Small intestine (tissue), 16 donors: Measurements from ENCODE around the gene SLITRK2. TPM values are rescaled to one million over a fixed set of nuclear protein-coding genes. Genes with fewer than 3 reads are reported as not detected.
A peak's percentile ranks its signal among the peaks of the same experiment; 100 is the strongest.

Experiments used
- DNase-seq, 2 donors: peaks; one replicate each; pipeline versions ENCODE4 v3.0.0 to v3.0.0-alpha.2; 2013
- FAIRE-seq: peaks from 2 replicates; lab custom pipeline; 2012; peaks lifted over from hg19 to GRCh38; lab: Jason Lieb, UNC
- H3K27ac ChIP-seq, 3 donors: one replicate each; pipeline ENCODE4 v1.5.1; 2013; ENCODE audit warnings: low read length in 2 of 3, mild to moderate bottlenecking in 2 of 3, control low read depth in 1 of 3, inconsistent platforms in 1 of 3, low read depth in 1 of 3, moderate library complexity in 1 of 3
- H3K27me3 ChIP-seq, 3 donors: one replicate each; pipeline ENCODE4 v1.6.1; 2013; ENCODE audit warnings: low read length in 3 of 3, inconsistent platforms in 1 of 3; ENCODE audit not compliant: control insufficient read depth in 3 of 3, insufficient read depth in 3 of 3
- H3K36me3 ChIP-seq, 3 donors: one replicate each; pipeline ENCODE4 v1.6.1; 2013; ENCODE audit warnings: low read length in 3 of 3, inconsistent platforms in 1 of 3, low read depth in 1 of 3, mild to moderate bottlenecking in 1 of 3, moderate library complexity in 1 of 3; ENCODE audit not compliant: control insufficient read depth in 3 of 3, insufficient read depth in 2 of 3
- H3K4me1 ChIP-seq, 3 donors: one replicate each; pipeline ENCODE4 v1.6.1; 2013; ENCODE audit warnings: low read length in 2 of 3, inconsistent platforms in 1 of 3, low read depth in 1 of 3, mild to moderate bottlenecking in 1 of 3, moderate library complexity in 1 of 3; ENCODE audit not compliant: control insufficient read depth in 3 of 3, insufficient read depth in 2 of 3
- H3K4me3 ChIP-seq, 3 donors: one replicate each; pipeline ENCODE4 v1.5.1; 2013; ENCODE audit warnings: low read length in 3 of 3, control low read depth in 1 of 3, inconsistent platforms in 1 of 3, low read depth in 1 of 3, mild to moderate bottlenecking in 1 of 3, moderate library complexity in 1 of 3
- H3K9me3 ChIP-seq, 2 donors: one replicate each; pipeline ENCODE4 v1.6.1; 2013; ENCODE audit warnings: low read depth in 1 of 2, low read length in 1 of 2; ENCODE audit not compliant: control insufficient read depth in 2 of 2, insufficient read depth in 1 of 2
- WGBS, 3 donors: extraction: QIAGEN DNeasy Blood & Tissue Kit; methylation state at CpG; one replicate each; pipeline ENCODE4 v1.1.7; 2013; 5-methylcytosine and 5-hydroxymethylcytosine counted together
- long read RNA-seq, 10 donors: transcript quantifications; one replicate each; lab custom pipeline, GENCODE V29; 2026
- polyA plus RNA-seq, 4 donors: library from polyadenylated mRNA; stranded (reverse) in 3 of 4; unstranded in 1 of 4; fragments of 200-250 nt in 3 of 4; fragments of 120-200 nt in 1 of 4; gene quantifications; one replicate each; pipeline versions ENCODE4 v1.2.1 to v1.2.3, GENCODE V29; 2013
- donor health status: healthy with polysubstance abuse.
- donor health status: control.
- donor health status: control.
- donor health status: Bipolar disorder and iron deficiency.
- donor health status: healthy.

SLITRK2 gene, protein sequence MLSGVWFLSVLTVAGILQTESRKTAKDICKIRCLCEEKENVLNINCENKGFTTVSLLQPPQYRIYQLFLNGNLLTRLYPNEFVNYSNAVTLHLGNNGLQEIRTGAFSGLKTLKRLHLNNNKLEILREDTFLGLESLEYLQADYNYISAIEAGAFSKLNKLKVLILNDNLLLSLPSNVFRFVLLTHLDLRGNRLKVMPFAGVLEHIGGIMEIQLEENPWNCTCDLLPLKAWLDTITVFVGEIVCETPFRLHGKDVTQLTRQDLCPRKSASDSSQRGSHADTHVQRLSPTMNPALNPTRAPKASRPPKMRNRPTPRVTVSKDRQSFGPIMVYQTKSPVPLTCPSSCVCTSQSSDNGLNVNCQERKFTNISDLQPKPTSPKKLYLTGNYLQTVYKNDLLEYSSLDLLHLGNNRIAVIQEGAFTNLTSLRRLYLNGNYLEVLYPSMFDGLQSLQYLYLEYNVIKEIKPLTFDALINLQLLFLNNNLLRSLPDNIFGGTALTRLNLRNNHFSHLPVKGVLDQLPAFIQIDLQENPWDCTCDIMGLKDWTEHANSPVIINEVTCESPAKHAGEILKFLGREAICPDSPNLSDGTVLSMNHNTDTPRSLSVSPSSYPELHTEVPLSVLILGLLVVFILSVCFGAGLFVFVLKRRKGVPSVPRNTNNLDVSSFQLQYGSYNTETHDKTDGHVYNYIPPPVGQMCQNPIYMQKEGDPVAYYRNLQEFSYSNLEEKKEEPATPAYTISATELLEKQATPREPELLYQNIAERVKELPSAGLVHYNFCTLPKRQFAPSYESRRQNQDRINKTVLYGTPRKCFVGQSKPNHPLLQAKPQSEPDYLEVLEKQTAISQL
- 1 to 10 TPM in 1 of 4 donors, under 1 TPM in 1, not detected in 2; 0.19 to 3.2 TPM for polyA plus RNA-seq
- long read RNA-seq, donor 1, full-length matches to known transcripts: 3 of 3 reads
- long read RNA-seq, donor 1, partial matches to known transcripts: 0 of 3 reads
- long read RNA-seq, donor 1, other reads (novel, unspliced or antisense): 0 of 3 reads
- long read RNA-seq, donor 2, full-length matches to known transcripts: 1 of 1 reads
- long read RNA-seq, donor 2, partial matches to known transcripts: 0 of 1 reads
- long read RNA-seq, donor 2, other reads (novel, unspliced or antisense): 0 of 1 reads
- long read RNA-seq, donor 3, full-length matches to known transcripts: 6 of 6 reads
- long read RNA-seq, donor 3, partial matches to known transcripts: 0 of 6 reads
- long read RNA-seq, donor 3, other reads (novel, unspliced or antisense): 0 of 6 reads
- long read RNA-seq, donor 4, full-length matches to known transcripts: 1 of 1 reads
- long read RNA-seq, donor 4, partial matches to known transcripts: 0 of 1 reads
- long read RNA-seq, donor 4, other reads (novel, unspliced or antisense): 0 of 1 reads
- long read RNA-seq, donor 5, full-length matches to known transcripts: 2 of 2 reads
- long read RNA-seq, donor 5, partial matches to known transcripts: 0 of 2 reads
- long read RNA-seq, donor 5, other reads (novel, unspliced or antisense): 0 of 2 reads
- long read RNA-seq, donor 6: 0 reads
- long read RNA-seq, donor 7, full-length matches to known transcripts: 4 of 4 reads
- long read RNA-seq, donor 7, partial matches to known transcripts: 0 of 4 reads
- long read RNA-seq, donor 7, other reads (novel, unspliced or antisense): 0 of 4 reads
- long read RNA-seq, donor 8, full-length matches to known transcripts: 2 of 2 reads
- long read RNA-seq, donor 8, partial matches to known transcripts: 0 of 2 reads
- long read RNA-seq, donor 8, other reads (novel, unspliced or antisense): 0 of 2 reads
- long read RNA-seq, donor 9: 0 reads
- long read RNA-seq, donor 10, full-length matches to known transcripts: 6 of 6 reads
- long read RNA-seq, donor 10, partial matches to known transcripts: 0 of 6 reads
- long read RNA-seq, donor 10, other reads (novel, unspliced or antisense): 0 of 6 reads

DNA sequence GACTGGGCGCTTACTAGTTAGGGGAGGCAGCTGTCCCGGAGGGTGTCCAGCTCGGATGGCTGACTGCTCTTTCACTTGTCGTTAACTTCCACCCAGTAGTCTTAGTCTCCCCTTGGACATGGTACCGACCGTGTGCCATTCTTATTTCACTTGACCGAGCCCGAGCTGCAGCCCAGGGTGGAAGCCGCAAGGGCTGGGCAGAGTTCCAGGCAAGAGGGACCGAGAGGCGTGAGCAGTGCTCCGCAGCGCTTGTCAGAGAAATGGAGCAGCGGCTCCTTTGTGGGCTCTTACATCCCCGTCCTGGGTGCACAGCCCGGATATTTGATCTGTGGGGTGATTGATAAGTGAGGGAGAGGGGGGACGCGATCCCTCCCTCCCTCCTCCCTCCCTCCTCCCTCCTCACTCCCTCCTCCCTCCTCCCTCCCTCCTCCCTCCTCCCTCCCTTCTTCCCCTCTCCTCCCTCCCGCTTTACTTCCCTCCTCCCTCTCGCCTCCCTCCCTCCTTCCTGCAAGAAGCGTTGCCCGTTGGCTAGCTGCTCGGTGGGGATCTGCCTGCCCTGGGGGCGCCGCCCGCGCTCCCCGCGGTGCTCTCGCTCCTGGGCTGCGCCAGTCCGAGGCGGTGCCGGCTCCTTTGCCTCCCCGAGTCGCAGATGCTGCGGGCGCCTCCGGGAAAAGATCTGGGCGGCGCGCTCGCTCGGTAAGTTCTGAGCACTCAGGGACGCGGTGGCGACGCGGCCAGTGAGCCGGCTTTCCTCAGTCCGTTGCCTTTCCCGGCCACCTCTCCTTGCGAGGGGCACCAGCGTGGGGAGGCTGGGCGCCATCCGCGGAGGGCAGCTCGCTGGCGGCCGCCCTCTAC lies at the start of gene SLITRK2:
SLITRK2 (plus strand) TSS at position 499 of the 855 bp plus-strand sequence. CDS start 4,597 bp downstream, outside the sequence.
- DNase-seq: peak in 1 of 2 donors; percentile 31
- FAIRE-seq: no peak
- H3K9me3 ChIP-seq: no peaks in the 10 kb centered on the region
- H3K27me3 ChIP-seq: peaks cover 0 to 59% (median 10%) of the 10 kb centered on the region in 3 donors
- WGBS, 3 donors: 0 to 44% (median 3%) methylated on average over 16 to 56 of the region's 60 CpGs
- H3K27ac ChIP-seq: no peak within 1 kb of the TSS
- no peaks in the 10 kb centered on the region for H3K36me3 ChIP-seq
- H3K4me1 ChIP-seq: no peaks in the 10 kb centered on the region
- H3K4me3 ChIP-seq: peak within 1 kb of the TSS in 1 of 3 donors; percentile 21

DNA sequence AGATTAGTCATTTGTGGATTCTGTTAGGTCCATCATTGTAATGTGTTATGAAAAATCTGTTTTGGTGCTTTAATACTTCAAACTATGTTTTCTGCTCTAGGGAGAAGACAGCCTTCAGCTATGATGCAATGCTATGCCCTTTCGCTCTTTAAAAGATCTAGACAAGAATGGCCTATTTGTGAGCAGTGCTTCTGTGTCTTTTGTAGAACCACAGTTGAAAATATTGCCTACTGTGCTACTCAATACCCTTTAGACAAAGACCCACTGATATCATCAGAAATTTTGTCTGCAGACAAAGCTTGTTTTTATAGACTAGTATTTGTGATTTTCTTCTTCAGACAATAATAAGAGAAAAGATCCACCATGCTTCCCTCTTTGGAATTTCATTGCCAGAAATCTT lies 44.6 kb upstream of the SLITRK2 start:
- FAIRE-seq (no peak), DNase-seq (no peak)
- Histone ChIP-seq H3K27ac (no peak overlapping the region), H3K27me3 (no peaks in the 10 kb centered on the region), H3K4me1 (no peaks in the 10 kb centered on the region), H3K36me3 (no peaks in the 10 kb centered on the region), H3K4me3 (no peak overlapping the region), H3K9me3 (no peaks in the 10 kb centered on the region)
- WGBS, 3 donors: 17 to 91% (median 60%) methylated on average over 1 of the region's 1 CpG

DNA sequence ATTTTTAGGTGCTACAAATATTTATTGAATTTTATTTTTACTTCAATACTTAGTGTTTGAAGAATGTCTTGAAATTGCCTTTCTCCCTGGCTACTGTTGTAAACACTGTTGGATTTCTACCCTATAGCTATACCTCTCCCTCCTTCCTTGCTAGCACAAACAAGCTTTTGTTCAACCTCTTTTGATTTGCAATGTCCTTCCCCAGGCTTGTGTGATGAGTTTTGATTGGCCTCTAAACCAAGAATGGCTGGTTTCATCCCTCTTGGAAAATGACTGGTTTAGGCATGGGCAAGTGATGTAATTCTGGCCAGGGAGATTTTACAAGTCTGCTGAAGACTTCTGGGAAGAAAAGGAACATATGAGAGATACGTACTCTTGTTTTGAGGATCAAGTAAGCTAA lies 25.3 kb upstream of the SLITRK2 start:
- no peaks in the 10 kb centered on the region for H3K4me1 ChIP-seq
- no peaks in the 10 kb centered on the region for H3K9me3 ChIP-seq
- no peak for FAIRE-seq
- DNase-seq: no peak
- H3K27me3 ChIP-seq: no peaks in the 10 kb centered on the region
- H3K36me3 ChIP-seq: no peaks in the 10 kb centered on the region
- WGBS, 3 donors: 73 to 78% (median 77%) methylated on average over 1 of the region's 1 CpG
- H3K4me3 ChIP-seq: no peak overlapping the region
- no peak overlapping the region for H3K27ac ChIP-seq

DNA sequence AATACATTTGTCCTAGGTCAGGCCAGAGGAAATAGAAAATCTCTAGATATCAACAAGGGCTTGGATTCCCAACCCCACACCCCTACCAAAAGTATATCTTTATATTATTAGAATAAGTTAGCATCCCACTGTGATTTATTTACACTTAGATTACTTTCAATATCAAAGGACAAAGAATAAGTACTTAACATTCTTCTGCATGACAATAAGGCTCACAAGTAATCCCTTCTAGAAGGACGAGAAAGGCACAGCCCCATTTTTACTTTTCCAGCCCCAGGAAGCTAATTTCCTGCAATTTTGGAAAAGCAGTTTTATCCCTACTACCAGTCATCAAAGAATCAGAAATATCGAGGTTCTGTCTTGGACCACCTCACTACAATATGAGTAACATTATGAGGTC lies 14.1 kb upstream of the SLITRK2 start:
- Histone ChIP-seq H3K36me3 (no peaks in the 10 kb centered on the region), H3K27ac (no peak overlapping the region), H3K9me3 (no peaks in the 10 kb centered on the region), H3K27me3 (no peaks in the 10 kb centered on the region), H3K4me1 (no peaks in the 10 kb centered on the region), H3K4me3 (no peak overlapping the region)
- FAIRE-seq: no peak
- DNase-seq: no peak
- 24 to 40% (median 35%) methylated on average over 2 of the region's 2 CpGs for WGBS, 3 donors

DNA sequence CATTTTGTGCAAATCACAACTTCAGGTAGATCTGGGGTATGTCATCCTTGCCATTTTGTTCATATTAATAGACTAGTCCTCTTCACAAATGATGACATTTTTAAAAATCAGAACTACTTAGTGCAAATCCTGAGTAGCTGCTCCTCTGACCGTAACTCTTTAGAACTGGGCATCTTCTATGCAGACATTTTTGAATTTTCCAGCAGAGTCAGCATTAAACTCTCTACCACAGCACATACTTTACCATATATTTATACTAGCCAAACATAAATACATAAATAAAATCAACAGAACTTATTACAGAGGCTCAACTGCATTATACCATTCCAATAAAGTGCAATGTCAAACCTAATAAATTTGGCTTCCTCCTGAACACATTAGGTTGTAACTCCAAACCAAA lies 4.5 kb upstream of the SLITRK2 start:
- Histone ChIP-seq H3K27ac (no peak overlapping the region), H3K9me3 (no peaks in the 10 kb centered on the region), H3K4me3 (no peak overlapping the region), H3K4me1 (no peaks in the 10 kb centered on the region), H3K27me3 (peaks cover 0 to 18% (median 5%) of the 10 kb centered on the region in 3 donors), H3K36me3 (no peaks in the 10 kb centered on the region)
- 74 to 90% (median 79%) methylated on average over 1 of the region's 1 CpG for WGBS, 3 donors
- DNase-seq (no peak), FAIRE-seq (no peak)

DNA sequence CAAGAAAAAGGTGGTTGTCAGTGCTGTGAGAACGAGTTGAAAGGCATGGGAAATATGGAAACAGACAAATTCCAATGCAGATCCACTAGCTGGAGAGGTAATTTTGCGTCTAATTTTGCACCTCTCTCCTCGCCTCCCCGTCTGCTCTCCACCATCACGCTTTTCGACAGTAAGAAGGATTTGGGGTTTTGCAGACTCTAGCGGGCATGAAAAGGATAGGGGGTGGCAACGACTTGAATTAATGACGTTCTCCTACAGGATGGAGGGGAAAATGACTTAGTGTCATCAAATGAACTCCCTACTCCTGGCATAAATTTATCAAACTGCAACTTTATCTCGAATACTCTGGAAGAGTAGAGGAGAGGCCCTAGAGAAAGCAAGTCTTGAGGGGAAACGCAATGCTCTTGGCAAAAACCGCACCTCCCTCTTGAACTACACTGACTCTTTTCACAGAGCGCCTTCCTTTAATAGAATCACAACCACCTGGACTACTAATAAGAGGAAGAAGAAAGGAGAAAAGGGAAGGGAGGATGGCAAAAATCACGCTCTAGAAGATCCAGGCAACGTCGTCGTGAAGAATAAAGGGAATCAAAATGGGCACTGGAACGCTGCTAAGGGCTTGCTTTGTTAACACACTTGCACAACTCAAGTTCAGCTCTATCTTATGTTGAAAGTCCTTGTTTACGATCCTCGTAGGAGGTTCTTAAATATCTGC lies 871 bp upstream of the SLITRK2 start:
- no peaks in the 10 kb centered on the region for H3K4me1 ChIP-seq
- no peaks in the 10 kb centered on the region for H3K9me3 ChIP-seq
- no peak overlapping the region for H3K27ac ChIP-seq
- WGBS, 3 donors: 7 to 33% (median 16%) methylated on average over 20 of the region's 20 CpGs
- FAIRE-seq: no peak
- H3K4me3 ChIP-seq: no peak overlapping the region
- no peak for DNase-seq
- no peaks in the 10 kb centered on the region for H3K36me3 ChIP-seq
- H3K27me3 ChIP-seq: peaks cover 0 to 53% (median 10%) of the 10 kb centered on the region in 3 donors
